Measurements from ENCODE around the gene PAFAH1B2. TPM values are rescaled to one million over a fixed set of nuclear protein-coding genes. Genes with fewer than 3 reads are reported as not detected.
"Not testable (repeated sequence)": the region's sequence is repeated elsewhere in the genome, so short reads cannot be mapped to it uniquely, and the experiment has no call there.

PAFAH1B2 gene
- total RNA-seq, 1 donor from 2014 or later: 188 TPM

GRCh38 chr11:117127171-117127901 lies 16.8 kb upstream of the PAFAH1B2 start:
- no peak for DNase-seq (ENCODE audit: low read depth in 2 of 2)

GRCh38 chr11:117128289-117128688 lies 15.8 kb upstream of the PAFAH1B2 start:
- DNase-seq (ENCODE audit: low read depth in 2 of 2): no peak

- not testable (repeated sequence) for DNase-seq (ENCODE audit: low read depth in 2 of 2)
Measured at GRCh38 chr11:117130396-117130795, 13.7 kb upstream of the PAFAH1B2 start.

GRCh38 chr11:117130879-117131278 lies 13.2 kb upstream of the PAFAH1B2 start:
- DNase-seq (ENCODE audit: low read depth in 2 of 2): no peak

- no peak for DNase-seq (ENCODE audit: low read depth in 2 of 2)
Measured at GRCh38 chr11:117134431-117134830, 9.7 kb upstream of the PAFAH1B2 start.

GRCh38 chr11:117134979-117135378 lies 9.1 kb upstream of the PAFAH1B2 start:
- DNase-seq (ENCODE audit: low read depth in 2 of 2): not testable (repeated sequence)

GRCh38 chr11:117137223-117138086 lies 6.6 kb upstream of the PAFAH1B2 start:
- not testable (repeated sequence) for DNase-seq (ENCODE audit: low read depth in 2 of 2)

- peak in 1 of 2 donors; percentile 39 for DNase-seq (ENCODE audit: low read depth in 2 of 2)
Measured at GRCh38 chr11:117143390-117143789, 697 bp upstream of the PAFAH1B2 start.

- DNase-seq (ENCODE audit: low read depth in 2 of 2): peak; percentile 84 to 91
Measured at GRCh38 chr11:117144477-117145392, 648 bp downstream of the PAFAH1B2 start.

GRCh38 chr11:117145393-117145761 lies 1.3 kb downstream of the PAFAH1B2 start:
- peak; percentile 41 to 58 for DNase-seq (ENCODE audit: low read depth in 2 of 2)

- peak in 1 of 2 donors; percentile 13 for DNase-seq (ENCODE audit: low read depth in 2 of 2)
Measured at GRCh38 chr11:117146521-117146920, 2.4 kb downstream of the PAFAH1B2 start.

GRCh38 chr11:117152066-117152465 lies 8.0 kb downstream of the PAFAH1B2 start:
- DNase-seq (ENCODE audit: low read depth in 2 of 2): no peak

- DNase-seq (ENCODE audit: low read depth in 2 of 2): no peak
Measured at GRCh38 chr11:117154468-117154867, 10.4 kb downstream of the PAFAH1B2 start.

- DNase-seq (ENCODE audit: low read depth in 2 of 2): no peak
Measured at GRCh38 chr11:117157507-117157906, 13.4 kb downstream of the PAFAH1B2 start.

GRCh38 chr11:117159892-117160291 lies 15.8 kb downstream of the PAFAH1B2 start:
- no peak for DNase-seq (ENCODE audit: low read depth in 2 of 2)

GRCh38 chr11:117160826-117161225 lies 16.7 kb downstream of the PAFAH1B2 start:
- no peak for DNase-seq (ENCODE audit: low read depth in 2 of 2)

- DNase-seq (ENCODE audit: low read depth in 2 of 2): no peak
Measured at GRCh38 chr11:117166491-117166890, 22.4 kb downstream of the PAFAH1B2 start.

GRCh38 chr11:117169736-117170135 lies 25.6 kb downstream of the PAFAH1B2 start:
- DNase-seq (ENCODE audit: low read depth in 2 of 2): no peak

GRCh38 chr11:117170210-117170609 lies 26.1 kb downstream of the PAFAH1B2 start:
- DNase-seq (ENCODE audit: low read depth in 2 of 2): no peak

- DNase-seq (ENCODE audit: low read depth in 2 of 2): no peak
Measured at GRCh38 chr11:117171007-117171403, 26.9 kb downstream of the PAFAH1B2 start.

GRCh38 chr11:117171404-117172061 lies 27.4 kb downstream of the PAFAH1B2 start:
- DNase-seq (ENCODE audit: low read depth in 2 of 2): no peak
